GM19099 (cell line): ENCODE results near the gene CD300LB.

ENCODE experiments used
- POLR2A ChIP-seq: IDR thresholded peaks from 3 replicates; pipeline ENCODE4 v1.6.1; 2011; ENCODE audit warnings: low read depth; ENCODE audit not compliant: insufficient read length; ENCODE audit errors: extremely low read depth

The CD300LB gene

DNA sequence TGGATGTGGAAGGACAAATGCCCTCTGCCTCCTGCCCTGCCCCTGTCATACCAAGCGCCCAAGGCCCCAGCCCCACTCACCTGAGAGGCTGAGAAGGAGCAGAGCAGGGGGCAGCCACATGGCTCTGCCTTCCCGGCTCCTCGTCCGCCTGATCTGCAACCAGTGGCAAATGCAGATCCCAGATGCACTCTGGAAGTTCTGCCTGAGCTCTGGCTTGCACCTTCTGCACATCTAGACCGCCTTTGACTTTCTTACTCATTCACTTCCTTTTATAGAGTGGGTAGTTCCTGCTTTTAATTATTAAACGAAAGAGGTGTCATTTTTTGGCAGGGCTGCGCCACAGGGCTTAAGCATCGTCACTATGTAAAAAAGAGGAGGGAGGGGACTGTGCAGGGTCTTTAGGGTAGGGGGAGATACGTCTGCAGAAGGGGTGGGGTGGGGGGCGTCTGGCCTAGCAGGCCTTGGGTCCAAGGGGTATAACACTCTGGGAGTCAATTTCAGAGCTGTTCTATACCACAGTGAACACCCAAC lies at the start of gene CD300LB:
CD300LB (minus strand) TSS at position 245 of the 531 bp plus-strand sequence; CDS start at position 120, 125 bp downstream.
- TF ChIP-seq POLR2A: no peak

DNA sequence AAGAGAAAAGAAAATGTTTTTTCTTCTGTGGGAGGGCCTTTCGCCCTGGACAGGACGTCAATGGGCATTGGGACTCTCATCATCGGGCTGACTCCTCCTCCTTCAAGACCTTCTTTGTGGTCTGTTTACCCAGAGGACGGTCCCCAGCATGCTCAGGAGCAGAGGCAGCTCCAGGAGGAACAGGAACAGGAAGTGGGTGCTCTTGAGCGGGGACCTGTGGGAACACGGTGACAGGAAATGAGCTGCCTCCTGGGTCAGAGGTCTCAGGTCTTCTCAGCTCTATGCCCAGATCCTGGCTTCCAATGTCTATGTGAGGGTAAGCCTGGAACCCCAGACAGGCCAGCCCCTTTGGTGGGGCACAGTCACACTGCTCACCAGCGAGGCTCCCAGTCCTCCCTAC lies 48.6 kb upstream of the CD300LB start:
- TF ChIP-seq POLR2A: no peak

DNA sequence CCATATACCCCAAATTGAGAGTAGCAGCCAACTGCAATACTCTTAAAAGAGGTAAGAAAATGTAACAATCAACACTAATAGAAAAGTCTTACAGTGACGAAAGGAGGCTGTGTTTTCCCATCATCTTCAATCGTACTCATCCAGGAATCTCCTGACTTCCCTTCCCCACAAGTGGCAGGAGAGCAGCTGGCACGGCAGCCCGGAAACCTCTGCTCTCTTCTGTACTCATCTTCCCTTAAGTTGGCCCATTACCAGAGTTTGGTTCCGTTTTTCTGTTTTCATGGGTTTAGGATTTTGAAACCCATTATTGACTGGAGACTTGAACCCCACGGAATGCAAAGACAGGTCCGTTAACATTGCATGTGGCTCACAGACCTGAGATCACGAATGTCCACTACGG lies 47.7 kb upstream of the CD300LB start:
- TF ChIP-seq POLR2A: no peak

DNA sequence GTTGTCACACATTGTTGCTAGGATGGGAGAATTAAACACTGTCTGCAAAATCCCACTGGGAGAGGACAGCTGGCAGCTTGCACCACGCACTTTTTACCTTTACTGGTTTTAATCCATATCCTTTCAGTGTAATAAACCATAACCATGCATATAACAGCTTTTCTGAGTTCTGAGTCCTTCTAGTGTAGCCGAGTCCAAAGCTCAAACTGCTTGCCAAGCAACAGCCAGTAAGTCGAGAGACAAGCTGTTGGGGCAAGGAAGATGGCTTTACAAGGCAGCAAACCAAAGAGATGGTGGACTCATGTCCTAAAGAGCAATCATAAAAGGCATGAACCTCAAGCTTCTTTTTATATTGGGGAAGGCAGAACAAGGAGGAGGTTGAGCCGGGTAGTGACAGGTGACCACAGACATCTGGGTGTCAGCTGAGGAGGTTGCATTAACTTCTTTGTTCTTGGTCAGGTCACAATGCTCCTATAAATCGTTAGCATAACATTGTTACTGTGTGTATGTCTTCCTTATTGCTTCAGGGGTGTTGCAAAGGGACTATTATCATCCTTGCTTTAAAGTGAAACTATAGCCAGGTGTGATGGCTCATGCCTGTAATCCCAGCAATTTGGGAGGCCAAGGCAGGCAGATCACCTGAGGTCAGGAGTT lies 43.3 kb upstream of the CD300LB start:
- TF ChIP-seq POLR2A: no peak

DNA sequence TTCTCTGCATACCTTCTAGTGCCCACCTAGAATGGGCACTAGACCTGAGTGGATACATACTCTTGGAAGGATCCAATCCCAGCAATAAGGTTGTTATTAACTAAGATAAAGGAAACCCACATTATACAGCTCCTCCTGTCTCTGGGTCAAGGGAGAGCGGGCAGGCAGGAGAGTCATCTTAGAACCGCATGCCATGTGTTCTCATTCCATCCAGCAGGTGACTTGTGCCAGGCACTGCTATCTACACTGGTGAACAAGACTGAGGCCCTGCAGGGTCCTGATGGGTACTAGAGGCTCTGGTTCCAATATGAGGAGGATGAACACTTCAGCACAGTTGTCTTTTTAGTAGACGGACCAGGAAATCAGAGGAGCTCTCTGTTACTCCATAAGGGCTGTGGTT lies 41.9 kb upstream of the CD300LB start:
- TF ChIP-seq POLR2A: no peak

DNA sequence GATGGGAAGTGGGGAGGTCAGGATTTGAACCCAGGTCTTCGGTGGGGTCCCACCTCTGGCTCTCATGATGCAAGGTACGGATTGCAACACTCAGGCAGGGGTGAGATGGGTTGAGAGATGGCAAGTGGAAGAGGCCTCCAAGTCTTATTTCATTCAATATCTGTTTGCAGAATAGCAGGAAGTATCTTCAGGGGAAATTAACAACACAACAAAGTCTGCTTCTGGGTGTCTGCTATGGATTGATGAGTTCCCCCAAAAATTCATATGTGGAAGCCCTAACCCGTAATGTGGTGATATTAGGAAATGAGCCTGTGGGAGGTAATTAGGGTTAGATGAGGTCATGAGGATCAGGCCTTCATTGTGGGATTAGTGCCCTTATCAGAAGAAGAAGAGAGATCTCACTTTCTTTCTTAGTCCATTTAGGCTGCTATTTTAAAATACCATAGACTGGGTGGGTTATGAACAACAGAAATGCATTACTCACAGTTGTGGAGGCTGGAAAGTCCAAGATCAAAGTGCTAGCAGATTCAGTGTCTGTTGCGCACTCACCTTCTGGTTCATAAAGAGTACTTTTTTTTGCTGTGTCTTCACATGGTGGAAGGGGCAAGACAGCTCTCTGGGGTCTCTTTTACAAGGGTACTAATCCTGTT lies 40.5 kb upstream of the CD300LB start:
- TF ChIP-seq POLR2A: no peak

DNA sequence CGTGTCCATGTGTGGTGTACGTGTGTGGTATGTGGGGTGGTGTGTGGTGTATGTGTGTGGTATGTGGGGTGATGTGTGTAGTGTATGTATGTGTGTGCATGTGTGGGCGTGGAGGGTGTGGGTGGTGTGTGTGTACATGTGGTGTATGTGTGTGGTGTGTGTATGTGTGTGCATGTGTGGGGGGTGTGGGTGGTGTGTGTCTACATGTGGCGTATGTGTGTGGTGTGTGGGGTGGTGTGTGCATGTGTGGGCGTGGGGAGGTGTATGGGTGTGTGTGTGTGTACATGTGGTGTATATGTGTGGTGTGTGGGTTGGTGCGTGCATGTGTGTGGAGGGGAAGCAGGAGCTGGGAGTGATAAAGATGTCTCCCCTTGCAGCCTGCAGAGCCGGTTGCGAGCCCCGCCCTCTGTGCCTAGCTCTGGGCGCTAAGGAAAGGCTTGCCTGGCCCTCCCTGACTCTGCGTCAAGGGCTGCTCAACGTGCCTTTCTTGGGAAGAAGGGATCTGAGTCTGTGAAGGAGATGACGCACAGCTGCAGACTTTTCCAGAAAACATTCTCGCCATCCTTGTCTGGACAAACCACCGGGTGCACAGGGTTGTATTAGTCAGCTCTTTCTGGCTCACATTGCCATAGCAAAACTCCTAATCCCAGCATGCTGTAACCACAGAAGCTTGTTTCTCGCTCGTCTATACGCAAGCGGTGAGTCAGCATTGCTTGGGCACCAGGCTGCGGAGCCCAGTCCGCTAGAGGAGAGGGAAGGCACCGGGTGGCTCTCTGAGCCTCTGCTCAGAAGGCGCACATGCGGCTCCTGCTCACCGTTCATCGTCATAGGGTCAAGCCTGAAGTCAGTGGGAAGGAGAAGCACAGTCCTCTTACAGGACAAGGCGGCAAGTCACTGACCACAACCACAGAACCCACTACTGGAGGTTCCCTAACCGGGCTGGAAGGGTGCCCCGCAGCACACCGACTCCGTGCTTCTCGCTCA lies 38.0 kb upstream of the CD300LB start:
- no peak for TF ChIP-seq POLR2A

DNA sequence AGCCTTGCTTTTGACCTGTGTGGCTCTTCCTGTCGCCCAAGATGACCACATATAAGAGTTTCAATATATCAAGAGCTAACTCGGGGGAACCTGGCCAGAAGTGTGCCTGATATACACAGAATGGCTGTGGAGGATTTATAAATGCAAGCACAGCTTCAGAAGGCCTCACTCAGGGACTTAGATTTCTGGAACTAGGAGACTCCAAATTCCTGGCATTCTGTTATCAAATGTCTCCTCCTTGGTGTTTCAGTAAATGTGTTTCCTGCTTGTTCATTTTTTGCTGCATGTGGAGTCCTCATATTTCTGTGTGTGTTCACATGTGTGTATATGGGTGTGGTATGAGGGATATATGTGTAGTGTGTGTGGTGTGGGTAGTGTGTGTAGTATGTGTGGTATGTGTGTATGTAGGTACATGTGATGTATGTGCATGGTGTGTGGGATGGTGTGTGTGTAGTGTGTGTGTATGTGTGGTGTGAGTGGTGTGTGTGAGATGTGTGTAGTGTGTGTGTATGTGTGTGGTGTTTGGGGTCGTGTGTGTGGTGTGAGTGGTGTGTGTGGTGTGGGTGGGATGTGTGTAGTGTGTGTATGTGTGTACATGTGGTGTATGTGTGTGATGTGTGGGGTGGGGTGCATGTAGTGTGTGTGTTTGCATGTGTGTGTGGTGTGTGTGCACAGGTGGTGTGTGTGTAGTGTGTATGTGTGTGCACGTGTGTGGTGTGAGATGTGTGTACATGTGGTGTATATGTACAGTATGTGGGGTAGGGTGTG lies 37.0 kb upstream of the CD300LB start:
- no peak for TF ChIP-seq POLR2A

DNA sequence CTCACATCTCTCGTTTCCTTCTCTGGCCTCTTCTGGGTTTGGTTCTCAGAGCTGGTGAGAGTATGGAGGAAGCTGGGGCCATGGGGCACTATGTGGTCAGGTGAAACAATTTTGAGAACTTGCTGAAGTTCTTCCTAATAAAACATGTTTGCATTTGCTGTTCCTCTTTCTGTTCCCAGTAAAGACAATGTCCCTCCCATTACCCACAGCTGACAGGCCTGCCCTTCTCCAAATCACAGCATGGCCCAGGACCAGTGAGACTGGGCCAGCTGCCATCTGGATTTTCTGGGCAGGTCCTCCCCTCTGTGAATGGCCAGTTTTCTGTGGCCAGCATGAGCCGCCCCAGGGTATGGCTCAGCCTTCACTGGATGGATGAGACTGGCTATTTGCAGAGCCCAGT lies 36.1 kb upstream of the CD300LB start, which contains the start of gene CD300H:
CD300H (minus strand) TSS at position 113 of the 400 bp plus-strand sequence.
- no peak for TF ChIP-seq POLR2A

DNA sequence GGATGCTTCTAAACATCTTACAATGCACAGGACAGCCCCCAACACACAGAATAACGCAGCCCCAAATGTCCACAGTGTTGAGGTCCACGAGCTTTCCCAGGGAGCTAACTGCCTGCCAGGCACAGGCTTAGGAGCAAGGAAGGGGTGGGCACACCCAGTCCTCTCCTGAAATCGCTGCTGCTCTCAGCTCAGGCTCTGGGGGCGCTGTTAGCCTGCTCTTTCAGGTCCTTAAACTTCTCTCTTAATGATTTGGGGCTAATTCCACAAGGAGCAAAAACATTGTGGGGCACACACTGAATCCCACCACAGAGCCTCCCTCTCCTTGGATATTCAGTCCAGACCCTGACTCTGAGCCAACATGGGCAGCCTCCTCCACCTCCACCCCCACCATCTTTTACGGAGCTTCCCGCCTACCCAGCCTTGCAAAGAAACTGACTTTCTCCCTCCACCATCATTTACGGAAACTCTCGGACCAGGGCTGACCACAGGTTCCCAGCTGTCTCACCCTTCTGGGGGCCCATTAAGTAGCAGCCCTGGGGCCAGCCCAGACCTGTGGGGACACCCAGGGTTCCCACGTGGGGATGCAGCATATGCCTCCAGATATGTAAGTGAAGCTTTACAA lies 35.0 kb upstream of the CD300LB start:
- no peak for TF ChIP-seq POLR2A

DNA sequence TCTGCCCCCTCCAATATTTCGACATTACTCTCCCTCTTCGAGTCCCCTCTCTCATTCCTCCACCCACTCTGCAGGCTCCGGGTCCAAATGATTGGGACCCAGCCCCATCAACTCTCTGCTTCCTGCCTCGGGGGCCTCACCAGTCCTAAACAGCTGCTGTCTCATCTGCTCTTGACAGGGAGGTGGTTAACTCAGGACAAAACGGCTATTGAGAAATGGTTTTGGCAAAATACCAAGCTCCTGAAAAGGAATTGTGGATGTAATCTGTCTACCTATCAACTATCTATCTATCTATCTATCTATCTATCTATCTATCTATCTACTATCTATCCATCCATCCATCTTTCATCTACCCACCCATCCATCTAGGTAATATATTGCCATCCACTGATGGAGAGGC lies 33.9 kb upstream of the CD300LB start:
- TF ChIP-seq POLR2A: no peak

DNA sequence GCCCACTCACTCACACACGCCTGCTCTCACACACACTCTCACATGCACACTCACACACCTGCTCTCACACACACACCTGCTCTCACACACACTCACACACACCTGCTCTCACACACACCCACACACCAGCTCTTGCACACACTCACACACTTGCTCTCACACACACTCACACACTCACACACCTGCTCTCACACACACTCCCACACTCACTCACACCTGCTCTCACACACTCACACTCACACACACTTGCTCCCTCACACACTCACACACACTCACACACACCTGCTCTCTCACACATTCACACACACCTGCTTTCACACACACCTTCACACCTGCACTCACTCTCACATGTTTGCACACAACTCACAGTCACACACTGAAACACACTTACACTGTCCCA lies 32.1 kb upstream of the CD300LB start:
- TF ChIP-seq POLR2A: no peak

DNA sequence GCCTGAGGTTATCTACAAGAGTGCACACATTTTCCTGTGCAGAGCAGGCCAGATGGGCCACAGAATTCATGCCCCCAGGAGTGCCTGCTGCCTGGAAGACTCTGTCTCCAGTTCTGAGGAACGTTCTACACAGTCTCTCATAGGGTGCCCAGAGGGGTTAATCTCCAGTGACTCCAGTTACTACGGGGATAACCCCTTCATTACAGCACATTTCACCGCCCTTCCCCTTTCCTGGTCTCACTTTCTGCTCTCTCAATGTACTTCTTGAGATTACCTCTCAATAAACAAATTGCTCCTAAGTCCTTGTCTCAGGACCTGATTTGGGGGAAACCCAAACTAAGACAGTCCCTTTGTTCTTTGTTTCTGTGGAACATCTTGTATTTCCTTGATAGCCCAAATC lies 30.3 kb upstream of the CD300LB start:
- TF ChIP-seq POLR2A: no peak
